ENCODE results near the gene COQ8A.

COQ8A gene

GRCh38 chr1:227033880-227034279 lies 93.8 kb downstream of the COQ8A start:
- no peak for DNase-seq

GRCh38 chr1:227035316-227035715 lies 95.2 kb downstream of the COQ8A start:
- no peak for DNase-seq

GRCh38 chr1:227037121-227037520 lies 97.0 kb downstream of the COQ8A start:
- no peak for DNase-seq
